Activated T-cell treated with anti-CD3 and anti-CD28 coated beads for 1 hour (primary cell): ENCODE data around the gene ST14.
"Not testable (repeated sequence)": the region's sequence is repeated elsewhere in the genome, so short reads cannot be mapped to it uniquely, and the experiment has no call there.

Experiments used
- DNase-seq: peaks from one replicate; pipeline ENCODE4 v3.0.0-alpha.2; 2020; ENCODE audit warnings: low read depth

Gene ST14

DNA sequence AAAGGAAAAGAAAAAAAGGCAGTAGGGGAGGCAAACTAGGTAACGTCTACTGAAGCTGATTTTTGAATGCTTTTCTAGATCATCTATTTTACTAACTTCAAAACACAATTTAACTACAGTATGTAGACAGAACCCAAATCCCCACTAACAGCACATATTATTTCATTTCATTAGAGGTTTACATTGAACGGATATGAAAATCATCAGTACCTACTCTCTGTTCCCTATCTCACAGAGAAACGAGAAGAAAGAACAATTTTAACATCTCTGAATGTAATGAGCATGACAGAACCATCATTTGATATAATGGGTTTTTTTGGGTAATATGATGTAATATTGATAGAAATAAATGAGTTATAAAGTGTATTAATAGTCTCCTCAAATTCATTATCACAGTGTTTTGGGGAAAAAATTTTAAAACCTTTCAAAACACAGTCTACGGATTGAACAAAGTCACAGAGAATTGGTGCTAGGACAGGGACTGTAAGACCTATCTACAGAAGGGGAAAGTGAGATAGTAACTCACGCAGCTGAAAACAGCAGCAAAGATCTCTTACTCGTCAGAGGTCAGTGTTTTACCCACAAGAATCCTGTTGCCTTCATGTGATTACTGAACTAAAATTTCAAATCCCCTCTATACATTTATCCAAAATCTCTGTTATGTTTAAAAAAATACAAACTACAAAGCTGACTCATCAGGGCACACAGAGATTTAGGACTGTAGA is 77.9 kb downstream of the ST14 start:
- DNase-seq = no peak

DNA sequence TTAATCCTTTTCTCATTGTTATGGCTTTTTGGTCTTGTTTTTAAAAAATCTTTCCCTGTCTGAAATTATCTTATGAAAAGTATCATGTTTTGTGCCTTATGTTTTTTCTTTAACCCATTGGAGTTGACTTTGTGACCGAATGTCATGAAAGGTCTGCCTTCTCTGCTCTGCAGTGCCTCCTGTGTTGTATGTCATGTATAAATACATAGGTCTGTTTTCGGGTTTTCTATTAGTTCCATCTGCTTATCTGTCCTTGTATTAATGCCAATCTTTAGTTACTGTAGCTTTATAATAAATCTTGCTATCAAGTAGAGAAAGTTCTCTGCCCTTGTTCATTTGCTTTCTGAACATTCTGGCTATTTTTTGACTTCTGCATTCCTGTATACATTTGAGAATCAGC is 82.1 kb downstream of the ST14 start:
- no peak for DNase-seq

DNA sequence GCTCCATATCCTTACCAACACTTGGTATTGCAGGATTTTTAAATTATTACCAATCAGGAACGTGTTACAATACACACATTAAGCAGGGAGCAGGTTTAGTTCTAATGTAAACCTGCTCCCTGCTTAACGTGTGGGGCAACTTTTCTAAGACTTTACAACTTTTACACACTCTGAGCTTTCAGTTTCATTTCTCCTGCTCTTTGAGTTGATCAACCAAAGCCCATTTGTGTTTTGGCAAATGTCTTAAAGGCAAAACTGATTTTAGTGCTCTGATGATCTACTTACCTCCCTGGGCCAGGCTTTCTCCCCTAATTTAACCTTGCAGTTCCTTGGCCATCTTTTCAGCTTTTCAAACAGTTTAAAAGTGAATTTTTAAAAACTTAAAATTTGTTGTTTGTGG is 84.2 kb downstream of the ST14 start:
- no peak for DNase-seq

DNA sequence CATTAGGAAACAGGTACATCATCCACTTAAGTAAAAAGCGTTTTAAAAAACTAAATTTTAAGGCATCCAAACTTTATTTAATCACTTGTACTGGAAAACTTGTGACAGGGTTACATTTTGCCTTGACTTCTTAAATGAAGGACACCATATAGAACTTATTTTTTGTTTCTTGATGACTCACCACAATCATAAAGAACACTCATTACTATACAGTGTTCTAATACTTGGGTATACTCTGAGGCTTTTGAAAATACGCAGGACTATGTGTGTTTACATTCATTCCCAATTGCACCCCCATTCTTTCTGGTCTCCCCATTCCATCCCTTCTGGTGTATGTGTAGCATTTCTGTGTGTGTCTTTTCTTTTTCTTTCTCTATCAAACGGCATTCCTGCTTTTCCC is 85.3 kb downstream of the ST14 start:
- DNase-seq = no peak

GRCh38 chr11:130245375-130245774 is 85.8 kb downstream of the ST14 start:
- not testable (repeated sequence) for DNase-seq

GRCh38 chr11:130246270-130246669 is 86.7 kb downstream of the ST14 start:
- no peak for DNase-seq

- DNase-seq = no peak
Observed at GRCh38 chr11:130246738-130247137, 87.2 kb downstream of the ST14 start.

DNA sequence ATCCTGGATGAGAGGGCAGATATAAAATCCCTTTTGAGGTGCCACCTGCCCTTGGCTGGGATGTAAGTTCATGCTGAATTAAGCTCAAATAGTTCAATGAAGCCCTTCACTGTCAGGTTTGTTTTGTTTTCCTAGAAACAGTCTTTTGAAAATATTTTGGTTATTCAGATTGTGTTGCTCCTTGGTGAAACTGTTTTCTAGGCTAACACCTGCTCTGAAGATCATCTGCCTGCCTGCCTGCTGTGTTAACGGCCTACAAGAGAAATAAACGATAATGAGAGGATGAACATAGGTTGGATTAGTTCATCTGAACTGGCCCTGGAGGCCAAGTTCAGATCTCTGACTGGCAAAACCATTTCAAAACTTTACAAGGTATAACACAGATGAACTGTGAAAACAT is 87.7 kb downstream of the ST14 start:
- no peak for DNase-seq

GRCh38 chr11:130249371-130249770 is 89.8 kb downstream of the ST14 start:
- DNase-seq = no peak

DNA sequence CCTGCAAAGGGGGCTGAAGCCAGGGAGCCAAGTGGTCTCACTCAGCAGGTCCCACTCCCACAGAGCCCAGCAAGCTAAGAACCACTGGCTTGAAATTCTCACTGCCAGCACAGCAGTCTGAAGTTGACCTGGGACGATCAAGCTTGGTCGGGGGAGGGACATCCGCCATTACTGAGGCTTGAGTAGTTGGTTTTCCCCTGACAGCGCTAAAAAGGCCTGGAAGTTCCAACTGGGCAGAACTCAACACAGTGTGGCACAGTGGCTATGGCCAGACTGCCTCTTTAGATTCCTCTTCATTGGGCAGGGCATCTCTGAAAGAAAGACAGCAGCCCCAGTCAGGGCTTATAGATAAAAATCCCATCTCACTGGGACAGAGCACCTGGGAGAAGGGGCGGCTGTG is 90.3 kb downstream of the ST14 start:
- not testable (repeated sequence) for DNase-seq

GRCh38 chr11:130251763-130252162 is 92.2 kb downstream of the ST14 start:
- DNase-seq = not testable (repeated sequence)
